OCI-M2 (cell line): ENCODE measurements around the gene SCYL3.
"Not testable (repeated sequence)": the region's sequence is repeated elsewhere in the genome, so short reads cannot be mapped to it uniquely, and the experiment has no call there.

Experiments
- DNase-seq: peaks from one replicate; lab custom pipeline; 2025; ENCODE audit not compliant: unreplicated experiment; lab: John Stamatoyannopoulos, UW

The SCYL3 gene

DNA sequence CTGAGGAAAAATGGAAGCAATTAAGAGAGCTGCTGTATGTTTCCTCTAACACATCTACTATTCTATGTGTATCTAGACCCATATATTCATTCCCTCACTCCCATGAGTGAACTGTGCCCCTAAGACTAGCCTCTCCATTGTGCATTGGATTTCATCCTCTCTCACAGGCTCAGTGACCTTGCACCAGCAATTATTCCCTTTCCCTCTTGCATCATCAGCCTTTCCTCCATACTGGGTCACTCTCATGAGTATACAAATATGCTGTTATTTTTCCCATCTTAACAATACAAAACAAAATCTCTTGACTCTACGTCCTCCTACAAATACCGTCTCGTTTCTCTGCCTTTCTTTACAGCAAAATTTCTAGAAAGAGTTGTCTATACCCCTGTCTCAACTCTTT is 69.5 kb downstream of the SCYL3 start:
- no peak for DNase-seq

GRCh38 chr1:169821500-169821899 is 72.2 kb downstream of the SCYL3 start:
- DNase-seq, result no peak

- DNase-seq, result no peak
These were observed 77.1 kb downstream of the SCYL3 start for GRCh38 chr1:169816617-169817016.

DNA sequence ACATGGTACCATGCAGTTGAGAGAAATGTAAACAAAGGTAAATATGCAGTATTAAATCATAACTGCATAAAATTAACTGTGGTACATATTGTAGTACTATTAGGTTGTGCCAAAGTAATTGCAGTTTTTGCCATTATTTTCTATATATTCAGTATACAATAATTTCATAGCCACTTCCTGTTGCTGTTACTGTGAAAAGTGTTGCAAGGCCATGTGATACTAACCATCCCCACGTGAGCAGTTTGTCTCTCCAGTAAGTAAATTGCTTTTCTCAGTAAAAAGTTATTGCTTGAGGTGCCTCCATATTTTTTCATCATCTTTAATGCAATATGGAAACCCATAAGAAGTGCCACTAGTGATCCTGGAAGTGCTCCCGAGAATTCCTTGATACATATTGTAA is 79.4 kb downstream of the SCYL3 start:
- DNase-seq, result no peak

DNA sequence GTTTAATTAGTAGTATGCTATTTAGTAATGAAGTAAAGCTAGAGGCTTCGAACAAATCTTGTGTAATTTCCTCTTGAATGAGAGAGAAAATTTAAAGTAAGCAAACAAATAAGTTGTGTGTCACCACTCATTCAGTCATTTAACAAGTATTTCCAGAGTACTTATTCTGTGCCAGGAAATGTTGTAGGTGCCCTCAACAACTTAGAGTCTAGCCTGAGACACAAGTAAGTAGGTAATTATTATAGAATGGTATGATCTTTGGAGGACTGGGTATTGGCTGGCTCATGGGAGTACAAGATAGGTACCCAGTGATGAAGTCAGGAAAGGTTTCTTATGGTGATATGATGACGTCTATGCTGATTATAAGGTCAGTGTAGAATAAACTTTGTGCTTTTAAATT is 81.6 kb downstream of the SCYL3 start:
- DNase-seq, result no peak

GRCh38 chr1:169811418-169812035 is 82.2 kb downstream of the SCYL3 start:
- not testable (repeated sequence) for DNase-seq

DNA sequence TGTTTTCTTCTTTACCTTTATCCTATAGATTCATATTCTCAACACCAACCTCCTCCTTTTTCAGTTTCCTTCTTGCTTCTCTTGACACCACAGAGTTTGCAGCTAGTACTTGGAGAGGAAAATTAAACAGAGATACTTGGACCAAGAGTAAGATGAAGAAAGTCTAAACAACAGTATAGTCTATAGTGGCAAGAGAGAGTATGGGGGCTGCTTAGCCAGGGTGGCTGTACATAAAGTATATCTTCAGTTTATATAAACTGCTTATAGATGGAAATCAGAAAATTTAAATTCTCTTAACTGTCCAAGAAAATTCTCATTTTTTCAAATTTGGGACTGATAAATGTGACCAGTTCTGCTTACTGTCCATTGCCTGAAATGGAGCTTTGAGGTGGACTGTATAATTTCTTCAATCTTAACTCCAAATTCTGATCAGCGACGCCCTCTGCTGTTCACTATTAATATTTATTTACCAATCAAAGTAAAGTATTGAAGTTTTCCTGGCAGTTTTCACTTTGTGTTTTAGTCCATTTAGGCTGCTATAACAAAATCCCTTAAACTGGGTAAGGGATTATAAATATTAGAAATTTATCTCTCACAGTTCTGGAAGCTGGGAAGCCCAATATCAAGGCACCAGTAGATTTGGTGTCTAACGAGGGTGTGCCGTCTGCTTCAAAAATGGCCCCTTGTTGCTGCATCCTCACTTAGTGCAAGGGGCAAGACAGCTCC is 84.2 kb downstream of the SCYL3 start:
- DNase-seq, result no peak

GRCh38 chr1:169804941-169805340 is 88.8 kb downstream of the SCYL3 start:
- DNase-seq, result no peak

GRCh38 chr1:169802888-169803287 is 90.8 kb downstream of the SCYL3 start:
- DNase-seq, result no peak
